HEK293 (cell line): ENCODE results near the gene LRRC8D.

Experiments
- GFI1B ChIP-seq: fragments of 450-650 bp; formaldehyde crosslinking; IDR thresholded peaks from 2 replicates; pipeline ENCODE4 v1.5.1; 2016; ENCODE audit warnings: missing biosample characterization, missing genetic modification characterization
- KLF16 ChIP-seq: fragments of 450-650 bp; formaldehyde crosslinking; IDR thresholded peaks from 2 replicates; pipeline ENCODE4 v1.5.1; 2017; ENCODE audit warnings: missing biosample characterization, missing genetic modification characterization
- KLF9 ChIP-seq: fragments of 450-650 bp; formaldehyde crosslinking; IDR thresholded peaks from 2 replicates; pipeline ENCODE4 v1.5.1; 2016; ENCODE audit warnings: missing biosample characterization, missing genetic modification characterization, low read depth
- PRDM10 ChIP-seq: fragments of 450-650 bp; formaldehyde crosslinking; IDR thresholded peaks from 2 replicates; pipeline ENCODE4 v1.5.1; 2016; ENCODE audit warnings: missing biosample characterization, missing genetic modification characterization
- RBAK ChIP-seq: fragments of 450-650 bp; formaldehyde crosslinking; IDR thresholded peaks from 2 replicates; pipeline ENCODE4 v1.5.1; 2016; ENCODE audit warnings: missing biosample characterization, missing genetic modification characterization
- REPIN1 ChIP-seq: fragments of 450-650 bp; formaldehyde crosslinking; IDR thresholded peaks from 2 replicates; pipeline ENCODE4 v1.5.1; 2017; ENCODE audit warnings: missing biosample characterization, missing genetic modification characterization, low read depth
- YY1 ChIP-seq: fragments of 450-650 bp; formaldehyde crosslinking; IDR thresholded peaks from 2 replicates; pipeline ENCODE4 v1.5.1; 2018; ENCODE audit warnings: missing biosample characterization, missing genetic modification characterization
- ZBTB6 ChIP-seq: fragments of 450-650 bp; formaldehyde crosslinking; IDR thresholded peaks from 2 replicates; pipeline ENCODE4 v1.5.1; 2017; ENCODE audit warnings: missing biosample characterization, missing genetic modification characterization
- ZNF10 ChIP-seq: fragments of 450-650 bp; formaldehyde crosslinking; IDR thresholded peaks from 2 replicates; pipeline ENCODE4 v1.5.1; 2017; ENCODE audit warnings: missing biosample characterization, missing genetic modification characterization
- ZNF114 ChIP-seq: fragments of 450-650 bp; formaldehyde crosslinking; IDR thresholded peaks from 2 replicates; pipeline ENCODE4 v1.5.0; 2017; ENCODE audit warnings: missing biosample characterization, missing genetic modification characterization
- ZNF138 ChIP-seq: fragments of 450-650 bp; formaldehyde crosslinking; IDR thresholded peaks from 2 replicates; pipeline ENCODE4 v1.5.1; 2016; ENCODE audit warnings: missing biosample characterization, missing genetic modification characterization, borderline replicate concordance
- ZNF202 ChIP-seq: fragments of 450-650 bp; formaldehyde crosslinking; IDR thresholded peaks from 2 replicates; pipeline ENCODE4 v1.5.1; 2016; ENCODE audit warnings: missing biosample characterization, missing genetic modification characterization, borderline replicate concordance
- ZNF221 ChIP-seq: fragments of 450-650 bp; formaldehyde crosslinking; IDR thresholded peaks from 2 replicates; pipeline ENCODE4 v1.5.1; 2017; ENCODE audit warnings: missing biosample characterization, missing genetic modification characterization, borderline replicate concordance
- ZNF302 ChIP-seq: fragments of 450-650 bp; formaldehyde crosslinking; IDR thresholded peaks from 2 replicates; pipeline ENCODE4 v1.5.1; 2016; ENCODE audit warnings: missing biosample characterization, missing genetic modification characterization, low read depth
- ZNF341 ChIP-seq: fragments of 450-650 bp; formaldehyde crosslinking; IDR thresholded peaks from 2 replicates; pipeline ENCODE4; 2016; ENCODE audit warnings: low read depth, missing biosample characterization, missing genetic modification characterization
- ZNF354C ChIP-seq: fragments of 450-650 bp; formaldehyde crosslinking; IDR thresholded peaks from 2 replicates; pipeline ENCODE4 v1.5.1; 2016; ENCODE audit warnings: missing biosample characterization, missing genetic modification characterization, low read depth, borderline replicate concordance
- ZNF362 ChIP-seq: fragments of 450-650 bp; formaldehyde crosslinking; IDR thresholded peaks from 2 replicates; pipeline ENCODE4 v1.5.1; 2016; ENCODE audit warnings: missing biosample characterization, missing genetic modification characterization
- ZNF366 ChIP-seq: fragments of 450-650 bp; formaldehyde crosslinking; conservative IDR thresholded peaks from 2 replicates; pipeline ENCODE4 v1.5.1; 2016; ENCODE audit warnings: missing biosample characterization, missing genetic modification characterization
- ZNF404 ChIP-seq: fragments of 450-650 bp; formaldehyde crosslinking; IDR thresholded peaks from 2 replicates; pipeline ENCODE4 v1.5.1; 2017; ENCODE audit warnings: missing biosample characterization, missing genetic modification characterization
- ZNF521 ChIP-seq: fragments of 450-650 bp; formaldehyde crosslinking; IDR thresholded peaks from 2 replicates; pipeline ENCODE4 v1.5.1; 2017; ENCODE audit warnings: missing biosample characterization, mild to moderate bottlenecking, missing genetic modification characterization
- ZNF555 ChIP-seq: fragments of 450-650 bp; formaldehyde crosslinking; conservative IDR thresholded peaks from 2 replicates; pipeline ENCODE4 v1.5.1; 2017; ENCODE audit warnings: missing biosample characterization, mild to moderate bottlenecking, missing genetic modification characterization, inconsistent platforms
- ZNF585B ChIP-seq: fragments of 450-650 bp; formaldehyde crosslinking; IDR thresholded peaks from 2 replicates; pipeline ENCODE4 v1.5.1; 2016; ENCODE audit warnings: missing biosample characterization, missing genetic modification characterization
- ZNF670 ChIP-seq: fragments of 450-650 bp; formaldehyde crosslinking; IDR thresholded peaks from 2 replicates; pipeline ENCODE4 v1.5.1; 2016; ENCODE audit warnings: missing biosample characterization, missing genetic modification characterization, low read depth
- ZNF707 ChIP-seq: fragments of 450-650 bp; formaldehyde crosslinking; IDR thresholded peaks from 2 replicates; pipeline ENCODE4 v1.5.1; 2016; ENCODE audit warnings: missing biosample characterization, missing genetic modification characterization
- ZNF76 ChIP-seq: fragments of 450-650 bp; formaldehyde crosslinking; IDR thresholded peaks from 2 replicates; pipeline ENCODE4; 2016; ENCODE audit warnings: low read depth, missing biosample characterization, missing genetic modification characterization, borderline replicate concordance
- ZNF777 ChIP-seq: fragments of 450-650 bp; formaldehyde crosslinking; IDR thresholded peaks from 2 replicates; pipeline ENCODE4 v1.5.1; 2017; ENCODE audit warnings: missing biosample characterization, missing genetic modification characterization, borderline replicate concordance
- ZNF792 ChIP-seq: fragments of 450-650 bp; formaldehyde crosslinking; IDR thresholded peaks from 2 replicates; pipeline ENCODE4 v1.5.1; 2016; ENCODE audit warnings: missing biosample characterization, missing genetic modification characterization
- ZNF837 ChIP-seq: fragments of 450-650 bp; formaldehyde crosslinking; IDR thresholded peaks from 2 replicates; pipeline ENCODE4 v1.5.1; 2016; ENCODE audit warnings: missing biosample characterization, missing genetic modification characterization
- ZXDB ChIP-seq: fragments of 450-650 bp; formaldehyde crosslinking; IDR thresholded peaks from 2 replicates; pipeline ENCODE4 v1.5.1; 2016; ENCODE audit warnings: missing biosample characterization, missing genetic modification characterization
- TF ChIP-seq, protein P1 (sequence below): fragments of 450-650 bp; formaldehyde crosslinking; IDR thresholded peaks from 2 replicates; pipeline ENCODE4 v1.5.1; 2016; ENCODE audit warnings: missing biosample characterization, missing genetic modification characterization
- TF ChIP-seq, protein P2 (sequence below): fragments of 450-650 bp; formaldehyde crosslinking; IDR thresholded peaks from 2 replicates; pipeline ENCODE4 v1.5.1; 2016; ENCODE audit warnings: missing biosample characterization, missing genetic modification characterization
- TF ChIP-seq, protein P3 (sequence below): fragments of 450-650 bp; formaldehyde crosslinking; IDR thresholded peaks from 2 replicates; pipeline ENCODE4 v1.5.1; 2017; ENCODE audit warnings: missing biosample characterization, missing genetic modification characterization

The LRRC8D gene

DNA sequence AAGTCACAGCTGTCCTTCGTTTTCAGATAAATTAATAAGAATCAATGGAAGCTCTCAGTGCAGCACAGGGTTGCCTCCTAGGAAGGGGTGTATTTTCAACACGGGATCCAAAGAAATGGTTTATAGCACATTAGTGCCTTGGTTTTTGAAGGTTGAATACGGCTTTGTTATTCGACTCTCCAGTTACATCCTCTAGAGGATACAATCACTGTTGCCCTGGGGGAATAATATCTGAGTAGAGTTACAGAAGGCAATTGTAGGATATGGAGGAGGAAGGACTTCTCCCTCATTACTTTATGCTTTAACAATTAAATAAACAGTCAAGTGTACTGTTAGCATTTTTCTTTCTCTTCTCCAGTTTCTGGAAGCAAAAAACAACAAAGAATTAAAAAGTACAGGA, 159.8 kb downstream of the LRRC8D start (continued):
- TF ChIP-seq, protein P1, sequence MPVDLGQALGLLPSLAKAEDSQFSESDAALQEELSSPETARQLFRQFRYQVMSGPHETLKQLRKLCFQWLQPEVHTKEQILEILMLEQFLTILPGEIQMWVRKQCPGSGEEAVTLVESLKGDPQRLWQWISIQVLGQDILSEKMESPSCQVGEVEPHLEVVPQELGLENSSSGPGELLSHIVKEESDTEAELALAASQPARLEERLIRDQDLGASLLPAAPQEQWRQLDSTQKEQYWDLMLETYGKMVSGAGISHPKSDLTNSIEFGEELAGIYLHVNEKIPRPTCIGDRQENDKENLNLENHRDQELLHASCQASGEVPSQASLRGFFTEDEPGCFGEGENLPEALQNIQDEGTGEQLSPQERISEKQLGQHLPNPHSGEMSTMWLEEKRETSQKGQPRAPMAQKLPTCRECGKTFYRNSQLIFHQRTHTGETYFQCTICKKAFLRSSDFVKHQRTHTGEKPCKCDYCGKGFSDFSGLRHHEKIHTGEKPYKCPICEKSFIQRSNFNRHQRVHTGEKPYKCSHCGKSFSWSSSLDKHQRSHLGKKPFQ (tag by site-specific recombination) = no peak
- TF ChIP-seq ZNF221 (no peak), RBAK (tag by site-specific recombination) (no peak), ZNF354C (tag by site-specific recombination) (no peak), ZNF302 (tag by site-specific recombination) (no peak), PRDM10 (tag by site-specific recombination) (0 out of 2 replicates have a peak, but pooled peaks have one; percentile 10), KLF16 (tag by site-specific recombination) (no peak), YY1 (tag by site-specific recombination) (no peak), REPIN1 (tag by site-specific recombination) (no peak), ZNF777 (tag by site-specific recombination) (no peak), ZNF138 (no peak), ZNF76 (tag by site-specific recombination) (no peak), ZNF521 (no peak), ZNF10 (tag by site-specific recombination) (no peak), ZNF366 (tag by site-specific recombination) (no peak), ZNF837 (tag by site-specific recombination) (no peak), ZNF114 (tag by site-specific recombination) (no peak), KLF9 (tag by site-specific recombination) (no peak), ZNF202 (no peak), ZBTB6 (tag by site-specific recombination) (no peak), ZNF707 (tag by site-specific recombination) (no peak), ZNF792 (tag by site-specific recombination) (no peak), ZNF341 (tag by site-specific recombination) (no peak), ZNF404 (no peak), GFI1B (tag by site-specific recombination) (peak; percentile 44; the same call in 1 of the 2 replicates), ZNF555 (tag by site-specific recombination) (no peak), ZXDB (tag by site-specific recombination) (no peak), ZNF362 (tag by site-specific recombination) (no peak), ZNF585B (no peak), ZNF670 (tag by site-specific recombination) (no peak)
- TF ChIP-seq, protein P2, sequence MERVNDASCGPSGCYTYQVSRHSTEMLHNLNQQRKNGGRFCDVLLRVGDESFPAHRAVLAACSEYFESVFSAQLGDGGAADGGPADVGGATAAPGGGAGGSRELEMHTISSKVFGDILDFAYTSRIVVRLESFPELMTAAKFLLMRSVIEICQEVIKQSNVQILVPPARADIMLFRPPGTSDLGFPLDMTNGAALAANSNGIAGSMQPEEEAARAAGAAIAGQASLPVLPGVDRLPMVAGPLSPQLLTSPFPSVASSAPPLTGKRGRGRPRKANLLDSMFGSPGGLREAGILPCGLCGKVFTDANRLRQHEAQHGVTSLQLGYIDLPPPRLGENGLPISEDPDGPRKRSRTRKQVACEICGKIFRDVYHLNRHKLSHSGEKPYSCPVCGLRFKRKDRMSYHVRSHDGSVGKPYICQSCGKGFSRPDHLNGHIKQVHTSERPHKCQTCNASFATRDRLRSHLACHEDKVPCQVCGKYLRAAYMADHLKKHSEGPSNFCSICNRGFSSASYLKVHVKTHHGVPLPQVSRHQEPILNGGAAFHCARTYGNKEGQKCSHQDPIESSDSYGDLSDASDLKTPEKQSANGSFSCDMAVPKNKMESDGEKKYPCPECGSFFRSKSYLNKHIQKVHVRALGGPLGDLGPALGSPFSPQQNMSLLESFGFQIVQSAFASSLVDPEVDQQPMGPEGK (tag by site-specific recombination) = no peak
- TF ChIP-seq, protein P3, sequence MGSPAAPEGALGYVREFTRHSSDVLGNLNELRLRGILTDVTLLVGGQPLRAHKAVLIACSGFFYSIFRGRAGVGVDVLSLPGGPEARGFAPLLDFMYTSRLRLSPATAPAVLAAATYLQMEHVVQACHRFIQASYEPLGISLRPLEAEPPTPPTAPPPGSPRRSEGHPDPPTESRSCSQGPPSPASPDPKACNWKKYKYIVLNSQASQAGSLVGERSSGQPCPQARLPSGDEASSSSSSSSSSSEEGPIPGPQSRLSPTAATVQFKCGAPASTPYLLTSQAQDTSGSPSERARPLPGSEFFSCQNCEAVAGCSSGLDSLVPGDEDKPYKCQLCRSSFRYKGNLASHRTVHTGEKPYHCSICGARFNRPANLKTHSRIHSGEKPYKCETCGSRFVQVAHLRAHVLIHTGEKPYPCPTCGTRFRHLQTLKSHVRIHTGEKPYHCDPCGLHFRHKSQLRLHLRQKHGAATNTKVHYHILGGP (tag by site-specific recombination) = no peak
